Activated CD4-positive, alpha-beta T cell treated with anti-CD3 and anti-CD28 coated beads for 1 hour (primary cell): ENCODE data around the gene FBXW4.
"Not testable (repeated sequence)": the region's sequence is repeated elsewhere in the genome, so short reads cannot be mapped to it uniquely, and the experiment has no call there.

Experiments
- DNase-seq: peaks from one replicate; pipeline ENCODE4 v3.0.0-alpha.2; 2020

Gene FBXW4

GRCh38 chr10:101651336-101651735, 43.6 kb downstream of the FBXW4 start:
- DNase-seq, result no peak

GRCh38 chr10:101650863-101651262, 44.1 kb downstream of the FBXW4 start:
- DNase-seq, result no peak

GRCh38 chr10:101649525-101650085, 45.4 kb downstream of the FBXW4 start:
- no peak for DNase-seq

- no peak for DNase-seq
Observed at GRCh38 chr10:101647255-101647654, 47.7 kb downstream of the FBXW4 start.

GRCh38 chr10:101646364-101646763, 48.6 kb downstream of the FBXW4 start:
- DNase-seq, result no peak

- no peak for DNase-seq
Observed at GRCh38 chr10:101645659-101646058, 49.3 kb downstream of the FBXW4 start.

- no peak for DNase-seq
Observed at GRCh38 chr10:101644002-101644401, 51.0 kb downstream of the FBXW4 start.

- DNase-seq, result no peak
Observed at GRCh38 chr10:101643546-101643945, 51.4 kb downstream of the FBXW4 start.

- no peak for DNase-seq
Observed at GRCh38 chr10:101639141-101639900, 55.6 kb downstream of the FBXW4 start.

GRCh38 chr10:101633510-101633909, 61.5 kb downstream of the FBXW4 start:
- DNase-seq, result not testable (repeated sequence)

GRCh38 chr10:101631821-101632475, 63.0 kb downstream of the FBXW4 start:
- DNase-seq, result no peak

- no peak for DNase-seq
Observed at GRCh38 chr10:101630633-101630920, 64.4 kb downstream of the FBXW4 start.

GRCh38 chr10:101629837-101630632, 64.9 kb downstream of the FBXW4 start:
- DNase-seq, result no peak

GRCh38 chr10:101625821-101626412, 69.1 kb downstream of the FBXW4 start:
- no peak for DNase-seq

- no peak for DNase-seq
Observed at GRCh38 chr10:101624526-101625102, 70.4 kb downstream of the FBXW4 start.

GRCh38 chr10:101623528-101623927, 71.4 kb downstream of the FBXW4 start:
- DNase-seq, result no peak

GRCh38 chr10:101619983-101620382, 75.0 kb downstream of the FBXW4 start:
- DNase-seq, result no peak

- DNase-seq, result no peak
Observed at GRCh38 chr10:101618871-101619270, 76.1 kb downstream of the FBXW4 start.

GRCh38 chr10:101617824-101618568, 77.0 kb downstream of the FBXW4 start:
- DNase-seq, result no peak

- DNase-seq, result no peak
Observed at GRCh38 chr10:101617102-101617823, 77.7 kb downstream of the FBXW4 start.

- no peak for DNase-seq
Observed at GRCh38 chr10:101616415-101617101, 78.4 kb downstream of the FBXW4 start.
